NCI-H1694 (cell line): ENCODE measurements around the gene PODN.

Experiments used
- DNase-seq: peaks from one replicate; lab custom pipeline; 2025; lab: John Stamatoyannopoulos, UW

PODN gene

DNA sequence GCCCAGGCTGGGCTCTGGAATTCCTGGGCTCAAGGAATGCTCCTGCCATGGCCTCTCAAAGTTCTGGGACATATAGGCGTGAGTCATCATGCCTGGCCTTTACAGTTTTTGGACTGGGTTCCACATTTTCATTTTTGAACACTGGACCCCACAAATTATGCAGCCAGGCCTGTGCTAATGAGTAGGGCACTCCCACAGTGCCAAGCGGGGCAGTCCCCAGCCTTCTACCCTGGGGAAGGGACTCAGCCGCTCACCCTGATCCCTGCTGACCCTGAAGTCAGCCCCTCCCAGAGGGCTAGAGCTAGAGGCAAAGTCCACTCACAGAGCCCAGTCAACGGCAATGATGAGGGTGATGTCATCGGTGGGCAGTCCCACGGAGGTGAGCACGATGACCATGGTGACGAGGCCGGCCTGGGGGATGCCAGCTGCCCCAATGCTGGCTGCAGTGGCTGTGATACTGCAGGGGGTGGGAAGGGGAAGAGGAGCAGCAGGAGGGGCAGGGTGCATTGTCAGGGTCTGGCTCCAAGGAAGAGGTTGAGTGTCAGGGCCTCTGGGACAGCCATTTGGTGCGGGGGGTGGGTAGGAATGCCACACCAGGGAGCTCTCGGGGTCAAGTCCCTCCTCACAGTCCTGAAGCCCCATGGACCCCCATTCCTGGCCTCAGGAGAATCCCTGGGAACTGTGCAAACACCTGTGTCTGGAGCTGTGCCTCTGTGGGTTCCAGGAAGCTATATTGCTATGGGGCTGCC lies 27.6 kb downstream of the PODN start:
- DNase-seq = no peak

DNA sequence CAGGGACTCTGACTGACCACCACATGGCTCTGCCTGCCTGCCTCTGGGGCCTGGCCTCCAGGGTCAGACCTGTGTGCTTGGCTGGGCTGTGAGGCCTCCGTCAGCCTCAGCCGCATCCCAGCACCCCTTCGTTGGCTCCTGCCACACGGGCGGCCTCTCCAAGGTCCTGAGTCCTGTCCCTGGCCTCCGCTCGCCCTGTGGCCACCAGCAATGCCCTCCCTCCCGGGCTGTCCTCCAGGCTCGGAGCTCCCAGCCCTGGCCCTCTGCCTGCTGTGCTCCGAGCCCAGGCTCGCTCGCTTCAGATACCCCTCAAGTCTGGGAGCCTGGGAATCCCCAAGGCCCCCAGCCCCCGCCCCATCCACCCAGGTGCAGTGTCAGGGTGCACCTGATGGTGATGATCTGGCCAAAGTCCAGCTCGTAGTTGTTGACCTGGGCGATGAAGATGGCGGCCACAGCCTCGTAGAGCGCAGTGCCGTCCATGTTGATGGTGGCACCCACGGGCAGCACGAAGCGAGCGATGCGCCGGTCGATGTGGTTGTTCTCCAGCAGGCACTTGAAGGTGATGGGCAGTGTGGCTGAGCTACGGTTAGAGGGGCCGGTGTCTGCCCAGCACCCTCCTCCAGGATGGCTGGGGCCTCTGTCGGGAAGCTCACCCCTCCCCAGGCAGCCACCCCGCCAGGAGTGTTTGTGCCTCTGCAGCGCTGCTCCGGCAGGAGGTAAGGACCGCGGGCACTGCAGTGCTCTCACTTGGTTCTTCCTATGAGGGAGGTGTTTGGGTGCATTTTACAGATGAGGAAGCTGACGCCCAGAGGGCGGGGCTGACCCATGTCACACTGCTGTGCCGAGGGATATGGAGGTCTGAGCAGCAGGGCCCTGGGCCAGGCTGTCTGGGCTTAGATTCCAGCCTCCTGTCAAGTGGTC lies 28.5 kb downstream of the PODN start:
- no peak for DNase-seq

DNA sequence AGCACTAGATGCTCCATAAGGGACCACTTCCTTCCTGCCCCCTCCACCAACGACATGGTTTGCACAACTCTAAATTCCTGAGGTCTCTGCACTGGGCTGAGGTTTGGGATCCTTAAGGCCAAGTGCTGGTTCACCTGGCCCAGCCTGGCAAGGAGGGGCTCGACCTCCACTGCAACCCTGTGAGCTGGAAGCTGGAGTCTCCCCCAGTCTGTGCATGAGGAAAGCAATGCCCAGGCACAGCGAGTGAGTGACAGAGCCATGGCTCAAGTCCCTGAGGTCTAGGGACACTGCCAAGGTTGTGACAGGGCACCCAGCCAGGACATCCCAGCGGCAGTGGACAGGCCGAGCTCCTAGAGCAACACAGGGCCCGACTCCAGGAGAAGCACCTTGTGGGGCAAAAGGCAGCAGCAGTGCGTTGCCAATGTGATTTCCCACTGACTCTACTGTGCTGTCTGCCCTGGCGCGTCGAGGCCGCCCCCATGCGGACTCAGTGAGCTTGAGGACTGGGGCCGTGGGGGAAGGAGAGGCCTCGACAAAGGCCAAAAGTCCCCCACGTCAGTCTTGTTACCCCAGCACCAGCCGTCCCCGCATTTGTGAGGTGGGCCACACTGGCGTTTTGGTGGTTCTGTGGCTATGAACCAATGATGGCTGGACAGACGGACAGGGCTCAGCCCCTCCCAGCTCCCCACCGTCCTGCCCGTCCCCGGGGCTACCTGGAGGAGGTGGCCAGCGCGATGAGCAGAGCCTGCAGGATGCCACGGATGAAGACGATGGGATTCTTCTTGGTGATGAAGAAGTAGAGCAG lies 30.0 kb downstream of the PODN start:
- no peak for DNase-seq

DNA sequence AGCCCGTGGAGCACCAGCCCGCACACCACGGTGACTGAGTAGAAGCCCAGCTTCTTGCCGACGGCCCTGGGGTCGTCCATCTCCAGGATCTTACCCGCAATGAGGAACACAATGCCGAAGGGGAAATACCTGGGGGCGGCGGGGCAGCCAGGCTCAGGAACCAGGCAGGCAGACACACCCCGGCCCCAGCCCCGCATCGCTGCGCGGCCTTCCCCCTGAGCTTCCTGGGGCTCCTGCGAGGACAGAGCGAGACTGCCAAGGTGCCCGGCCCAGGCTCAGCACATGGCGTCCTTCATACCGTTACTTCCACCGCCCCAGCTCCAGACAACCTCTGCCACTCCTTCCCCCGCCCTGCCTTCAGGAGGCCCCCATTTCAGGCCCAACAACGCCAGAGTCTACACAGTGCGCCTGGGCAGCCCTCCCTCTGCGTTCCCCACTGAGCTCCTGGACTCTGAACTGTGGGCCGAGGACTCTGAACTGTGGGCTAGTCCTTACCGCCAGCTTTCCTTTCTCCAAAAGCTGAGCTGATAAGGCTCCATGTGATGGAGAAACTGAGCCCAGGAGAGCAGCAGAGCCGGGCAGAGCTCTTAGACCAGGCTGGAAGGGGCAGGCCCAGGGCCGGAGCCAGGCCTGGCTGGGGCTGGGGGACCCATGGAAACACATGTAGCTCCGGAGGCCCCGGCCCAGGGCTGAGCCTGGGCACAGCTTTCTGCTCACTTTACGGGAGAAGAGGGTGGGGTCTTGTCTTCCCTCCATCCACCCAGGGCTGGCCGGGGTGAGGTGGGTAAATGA lies 30.8 kb downstream of the PODN start:
- no peak for DNase-seq

DNA sequence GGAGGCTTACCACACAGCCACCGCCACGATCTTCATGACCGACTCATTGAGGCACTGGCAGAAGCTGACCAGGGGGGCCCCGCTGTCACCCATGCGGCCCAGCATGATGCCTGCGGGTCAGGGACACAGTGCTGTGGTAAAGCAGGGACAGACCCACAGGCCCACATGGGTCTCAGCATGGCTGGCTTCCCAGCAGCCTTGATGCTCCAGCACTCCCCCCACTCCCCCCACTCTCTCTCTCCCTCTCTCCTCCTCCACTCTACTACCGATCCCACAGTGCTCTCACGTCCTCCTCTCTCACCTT lies 31.4 kb downstream of the PODN start:
- no peak for DNase-seq

DNA sequence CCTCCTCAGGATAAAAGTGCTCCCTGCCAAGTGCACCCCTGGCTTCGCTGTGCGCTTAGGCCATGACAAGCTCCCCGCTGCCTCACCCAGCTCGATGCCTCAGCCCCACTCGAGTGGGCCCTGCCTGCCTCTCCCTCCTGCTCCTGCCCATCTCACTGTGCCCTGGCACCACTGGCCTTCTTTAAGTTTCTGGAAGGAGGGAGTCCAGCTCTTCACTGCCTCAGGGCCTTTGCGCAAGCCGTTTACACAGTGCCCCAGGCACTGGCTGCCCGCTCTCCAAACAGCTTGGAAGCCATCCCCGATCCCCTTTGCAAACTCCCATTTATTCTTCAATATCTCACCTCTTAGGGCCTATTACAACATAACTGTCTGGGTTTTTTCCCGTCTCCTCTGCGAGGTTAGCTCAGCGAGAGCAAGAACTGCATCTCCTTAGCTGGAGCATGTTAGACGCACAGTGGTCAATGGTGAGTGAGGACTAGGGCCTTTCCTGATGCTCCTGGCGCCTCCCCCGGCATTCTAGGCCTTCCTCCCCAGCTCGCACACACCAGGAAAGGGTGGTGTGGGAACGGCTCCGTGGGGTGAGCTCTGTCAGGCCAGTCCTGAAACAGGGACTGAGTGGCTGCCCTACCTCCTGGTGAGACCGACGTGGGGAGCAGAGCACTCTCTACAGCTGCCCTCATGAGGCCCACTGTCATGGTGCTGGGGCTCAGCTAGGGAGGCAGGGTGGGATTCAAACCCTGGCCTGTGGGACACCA lies 31.9 kb downstream of the PODN start:
- DNase-seq = no peak

DNA sequence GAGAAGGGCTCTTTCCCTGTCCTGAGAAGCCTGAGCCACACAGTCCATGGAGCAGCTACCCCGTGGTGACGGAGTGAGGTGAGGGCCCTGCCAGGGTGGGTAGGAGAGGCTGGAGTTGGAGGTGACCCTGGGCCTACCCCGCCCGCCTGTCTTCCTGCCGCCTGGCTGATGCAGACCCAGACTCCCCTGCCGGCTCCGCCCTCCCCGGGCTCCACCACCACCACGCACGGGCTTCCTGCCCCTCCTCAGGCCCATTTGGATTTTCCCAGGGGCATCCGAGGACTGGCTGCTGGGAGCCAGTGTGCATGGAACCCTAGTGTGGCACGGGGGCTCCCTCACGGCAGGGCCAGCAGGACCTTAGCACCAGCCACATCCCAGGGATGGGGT lies 32.5 kb downstream of the PODN start:
- no peak for DNase-seq

DNA sequence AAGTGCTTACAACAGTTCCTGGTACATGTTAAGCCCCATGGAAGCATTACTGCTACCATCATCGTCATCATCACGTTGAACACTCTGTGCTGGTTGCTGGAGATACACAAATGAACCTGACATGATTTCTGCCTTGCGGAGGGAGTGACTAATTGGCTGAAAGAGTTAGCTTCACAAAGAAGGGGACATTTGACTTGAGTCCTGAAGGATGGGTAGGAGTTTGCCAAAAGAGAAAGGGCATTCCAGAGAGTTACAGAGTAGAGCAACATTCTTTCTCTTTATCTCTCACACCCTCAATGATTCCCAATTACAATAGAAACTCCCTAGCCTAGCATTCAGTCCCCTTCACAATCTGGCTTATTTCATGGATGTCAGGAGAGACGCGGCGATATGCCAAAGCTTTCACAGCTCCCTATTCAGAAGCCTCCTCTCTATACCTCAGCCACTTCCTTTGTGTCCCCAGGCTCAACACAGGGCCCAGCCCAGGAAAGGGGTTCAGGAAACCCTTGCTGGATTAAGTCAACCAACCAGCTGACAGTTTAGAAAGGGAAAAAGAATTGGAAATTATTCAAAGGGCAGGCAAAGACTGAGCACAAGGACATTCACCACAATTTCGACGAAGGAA lies 42.4 kb downstream of the PODN start:
- no peak for DNase-seq

DNA sequence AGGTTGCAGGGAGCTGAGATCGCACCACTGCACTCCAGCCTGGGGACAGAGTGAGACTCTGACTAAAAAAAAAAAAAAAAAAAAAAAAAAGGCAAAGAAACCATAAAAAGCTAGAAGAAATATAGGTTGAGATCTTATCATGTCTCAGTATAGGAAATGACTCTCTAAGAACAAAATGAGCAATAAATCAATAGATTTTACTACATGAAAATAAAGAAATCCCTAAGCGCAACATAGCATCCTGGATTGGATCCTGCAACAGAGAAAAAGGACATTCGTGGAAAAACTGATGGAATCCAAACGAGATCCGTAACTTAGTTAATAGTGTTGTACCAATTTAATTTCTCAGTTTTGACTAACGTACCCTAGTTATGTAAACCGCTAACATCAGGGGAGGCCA lies 45.1 kb downstream of the PODN start:
- no peak for DNase-seq

DNA sequence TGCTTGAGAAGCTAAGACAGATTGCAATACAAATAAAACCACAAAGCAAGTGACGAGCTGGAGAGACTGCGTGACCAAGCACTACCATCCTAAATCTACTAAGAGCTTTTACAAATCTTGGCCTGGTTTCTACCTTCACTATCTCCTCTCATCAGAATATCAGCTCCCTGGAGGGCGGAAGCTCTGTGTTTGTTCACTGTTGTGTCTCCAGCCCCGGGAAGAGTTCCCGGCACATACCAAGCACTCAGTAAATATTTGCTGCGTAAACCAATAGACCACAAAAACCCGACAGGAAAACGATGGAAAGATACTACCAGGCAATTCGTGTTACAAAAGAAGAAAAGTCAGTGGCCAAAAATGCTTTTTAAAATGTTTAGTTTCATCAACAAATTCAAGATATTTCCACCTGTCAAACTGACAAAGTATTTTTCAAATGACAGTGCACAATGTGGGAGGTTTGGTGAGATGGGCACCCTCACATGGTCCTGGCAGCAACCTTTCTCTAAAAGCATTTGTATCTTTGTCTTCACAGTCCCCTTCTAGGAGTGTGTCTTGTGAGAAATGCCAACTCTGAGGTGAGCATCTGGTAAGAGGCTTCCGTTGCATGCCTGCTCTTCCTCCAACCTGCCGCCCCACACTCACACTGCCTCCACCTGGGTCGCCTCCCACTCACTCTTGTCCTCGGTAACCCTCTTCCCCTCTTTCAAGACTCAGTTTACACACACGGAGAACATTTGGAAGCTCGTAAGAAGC lies 45.7 kb downstream of the PODN start:
- DNase-seq = no peak

DNA sequence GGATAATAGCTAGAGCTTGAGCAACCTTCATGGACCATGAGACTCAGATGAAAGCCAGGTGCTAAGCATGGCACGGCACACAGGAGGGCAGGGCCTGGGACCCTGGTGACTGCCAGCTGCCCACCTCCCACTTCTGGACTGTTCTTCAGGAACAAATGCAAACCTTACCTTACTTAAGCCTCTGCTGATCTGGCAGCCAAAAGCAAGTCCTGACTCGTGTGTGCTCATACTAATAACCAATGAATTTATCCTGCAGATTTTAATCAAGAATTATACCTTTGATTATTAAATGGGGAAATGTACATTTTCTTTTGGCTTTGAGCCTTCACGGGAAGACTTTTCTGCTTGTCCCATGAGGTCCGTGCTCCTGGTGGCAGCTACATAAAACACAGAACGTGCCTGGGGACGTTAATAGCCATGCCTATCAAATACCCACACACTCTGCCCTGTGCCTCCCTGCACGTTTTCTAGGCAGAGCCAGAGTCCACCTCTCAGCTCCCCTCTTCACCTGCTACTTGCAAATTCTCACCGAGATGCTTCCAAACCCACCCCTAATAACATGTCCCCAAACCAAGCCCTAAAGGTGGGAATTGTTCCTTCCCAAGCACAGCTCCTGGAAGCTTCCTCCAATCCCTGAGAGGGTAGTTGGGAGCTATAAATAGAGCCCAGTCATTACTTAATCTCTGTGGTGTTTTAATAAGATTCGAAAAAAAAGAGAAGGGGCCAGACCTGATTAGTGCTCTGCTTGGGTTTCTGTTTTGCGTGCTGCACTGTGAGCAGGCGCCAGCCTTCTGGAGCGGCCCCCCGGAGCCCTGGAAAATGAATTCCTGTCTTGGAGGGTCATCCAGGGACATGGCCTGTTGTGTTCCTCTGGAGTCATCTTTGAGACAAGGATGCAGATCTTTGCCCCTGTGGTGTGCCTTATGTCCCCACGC lies 46.9 kb downstream of the PODN start:
- no peak for DNase-seq

DNA sequence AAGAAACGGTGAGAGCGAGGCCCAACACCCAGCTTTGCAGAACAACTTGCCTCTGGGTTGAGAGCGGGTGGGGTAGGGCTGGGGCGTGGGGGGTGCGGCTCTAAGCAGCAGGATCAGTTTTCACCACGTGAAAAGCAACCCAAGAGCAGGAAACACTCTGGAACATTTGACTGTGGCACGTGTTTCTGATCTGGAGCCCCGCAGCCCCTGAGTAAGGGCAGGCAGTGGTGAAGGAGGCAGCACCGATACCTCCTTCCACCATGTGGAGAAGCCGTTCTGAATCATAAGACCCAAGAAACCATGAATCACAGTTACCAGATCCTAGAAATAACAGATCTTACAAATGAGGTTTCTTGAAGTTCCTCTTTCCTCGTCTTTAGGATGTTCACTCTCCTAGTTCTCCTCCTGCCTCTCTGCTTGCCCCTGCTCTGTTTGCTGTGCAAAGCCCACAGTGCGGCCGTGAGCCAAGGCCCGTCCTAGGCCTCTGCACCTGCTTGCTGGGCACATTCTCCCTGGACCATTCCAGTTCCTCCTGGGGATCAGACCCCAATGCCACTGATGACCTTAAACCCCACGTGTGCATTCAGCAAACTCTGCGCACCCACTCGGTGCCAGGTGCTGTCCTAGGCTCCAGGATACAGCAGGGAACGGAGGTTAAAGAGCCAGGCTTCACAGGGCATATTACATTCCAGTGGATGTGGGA lies 48.5 kb downstream of the PODN start:
- DNase-seq = no peak

DNA sequence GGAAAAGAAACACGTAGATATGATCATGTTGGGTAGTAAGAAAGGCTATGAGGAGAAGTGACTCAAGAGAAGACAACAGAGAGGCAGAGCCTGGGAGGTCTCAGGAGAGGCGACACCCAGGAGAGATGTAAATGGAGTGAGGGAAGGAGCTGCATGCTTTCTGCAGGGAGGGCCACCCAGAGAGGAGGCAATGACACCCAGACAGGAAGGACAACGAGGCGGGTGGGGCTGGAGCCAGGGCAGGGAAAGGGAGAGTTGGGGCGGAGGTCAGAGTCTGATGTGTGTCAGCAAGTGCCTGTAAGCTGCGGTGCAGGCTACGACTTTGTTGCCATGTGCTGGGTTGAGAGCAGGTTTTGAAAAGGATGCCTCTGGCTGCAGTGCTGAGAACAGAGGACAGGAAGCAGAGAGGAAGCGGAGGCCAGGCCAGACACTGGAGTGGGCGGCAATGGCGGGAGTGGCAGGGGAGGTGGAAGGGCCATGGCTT lies 49.1 kb downstream of the PODN start:
- no peak for DNase-seq

DNA sequence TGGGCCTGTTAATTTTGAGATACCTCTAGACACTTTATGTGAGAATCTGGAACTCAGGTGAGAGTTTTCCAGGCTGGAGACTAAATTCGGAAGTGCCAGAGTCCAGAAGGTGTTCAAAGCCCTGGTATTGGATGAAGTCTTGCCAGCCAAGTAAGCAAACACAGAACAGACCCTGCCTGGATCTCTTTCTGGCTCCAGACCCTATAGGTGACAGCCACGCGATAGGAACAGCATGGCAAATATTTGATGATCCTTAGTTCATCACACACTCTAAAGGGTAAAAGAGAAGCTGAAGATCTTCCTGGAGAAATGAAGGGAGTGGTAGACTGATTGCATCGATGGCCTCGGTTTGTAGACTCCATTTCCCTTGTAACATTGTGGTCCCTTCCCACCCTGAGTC lies 49.7 kb downstream of the PODN start:
- no peak for DNase-seq

DNA sequence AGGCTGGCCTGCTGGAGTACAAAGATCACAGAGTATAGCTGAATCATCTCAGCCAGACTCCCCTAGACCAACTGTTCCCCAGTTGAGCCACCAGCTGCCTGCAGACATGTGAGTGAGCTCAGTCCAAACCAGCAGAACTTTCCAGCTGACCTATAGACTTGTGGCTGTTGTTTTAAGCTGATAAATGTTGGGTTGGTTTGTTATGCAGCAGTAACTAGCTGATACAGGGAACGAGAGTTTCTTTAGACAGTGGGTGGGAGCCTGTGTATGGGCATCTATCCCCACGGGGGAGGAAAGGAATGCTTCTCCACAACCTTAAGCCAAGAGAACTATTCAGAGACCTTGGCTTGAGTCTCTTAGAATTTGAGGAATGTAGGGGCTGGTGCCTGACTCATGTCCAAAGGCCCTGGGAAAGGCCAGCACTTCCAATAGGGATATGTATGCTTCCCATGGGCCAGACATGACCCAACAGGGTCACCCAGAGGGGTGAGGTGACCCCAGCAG lies 50.3 kb downstream of the PODN start:
- no peak for DNase-seq

DNA sequence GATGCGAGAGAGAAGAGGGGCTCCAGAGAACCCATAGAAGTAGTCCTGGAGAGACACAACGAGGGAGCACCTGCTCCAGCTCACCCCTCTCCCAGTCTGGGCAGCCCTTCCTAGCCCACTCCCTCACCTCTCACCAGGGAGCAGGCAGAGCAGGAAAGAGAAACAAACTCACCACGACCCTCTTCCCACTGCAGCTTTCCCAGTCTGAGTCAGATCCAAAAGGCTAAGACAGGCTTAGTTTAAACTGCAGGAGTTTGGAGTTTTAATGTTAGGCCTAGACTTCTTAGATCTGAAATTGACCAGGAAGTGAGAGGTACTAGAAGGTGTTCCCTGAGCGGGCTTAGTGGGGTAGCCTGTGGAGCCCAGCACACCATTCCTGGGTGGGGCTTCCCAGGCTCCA lies 50.8 kb downstream of the PODN start:
- DNase-seq = no peak

DNA sequence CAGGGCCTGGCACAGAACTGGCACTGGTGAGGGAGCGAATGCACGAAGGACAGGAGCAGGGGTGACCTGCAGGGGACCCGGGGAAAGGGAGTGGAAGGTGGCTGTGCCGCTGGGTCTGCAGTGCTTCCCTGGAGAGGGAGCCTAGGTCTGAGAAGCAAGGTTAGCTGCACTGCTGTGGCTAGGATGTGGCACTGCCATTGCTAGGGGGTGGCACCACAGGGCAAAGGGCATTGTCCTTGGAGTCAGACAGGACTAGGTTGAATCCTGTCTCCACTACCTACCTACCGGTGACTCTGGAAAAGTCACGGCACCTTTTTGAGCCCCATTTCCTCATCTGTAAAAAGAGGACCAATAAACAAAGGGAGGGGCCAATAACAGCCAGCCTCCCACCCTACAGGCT lies 52.1 kb downstream of the PODN start:
- no peak for DNase-seq
